22Rv1 (cell line): ENCODE results near the gene SEC22C.

Experiments
- CTCF ChIP-seq: fragments of 450-650 bp; IDR thresholded peaks from 2 replicates; pipeline ENCODE4 v1.5.1; 2017; ENCODE audit warnings: mild to moderate bottlenecking
- ZFX ChIP-seq: fragments of 450-650 bp; IDR thresholded peaks from 2 replicates; pipeline ENCODE4 v1.6.1; 2017; ENCODE audit warnings: antibody characterized with exemption, borderline replicate concordance

- no peak for TF ChIP-seq CTCF
- no peak for TF ChIP-seq ZFX
Observed at GRCh38 chr3:42591811-42592210, 10.0 kb upstream of the SEC22C start.
